K562 (cell line): ENCODE measurements around the gene PRF1. TPM values are rescaled to one million over a fixed set of nuclear protein-coding genes. Genes with fewer than 3 reads are reported as not detected.

ENCODE experiments used
- CBX3 ChIP-seq, 2 experiments: IDR thresholded peaks; 1 replicate in 1 of 2; 2 replicates in 1 of 2; pipeline ENCODE4 v1.6.1; 2012; ENCODE audit warnings: inconsistent platforms in 2 of 2, low read length in 2 of 2, borderline replicate concordance in 1 of 2, control low read depth in 1 of 2
- CC2D1A ChIP-seq: fragments of 450-650 bp; IDR thresholded peaks from 2 replicates; pipeline ENCODE4 v1.6.1; 2017; ENCODE audit warnings: mild to moderate bottlenecking
- ETV1 ChIP-seq: fragments of 450-650 bp; conservative IDR thresholded peaks from 2 replicates; pipeline ENCODE4 v1.6.1; 2016; ENCODE audit warnings: missing genetic modification characterization, control low read depth, low read depth, missing compliant biosample characterization
- GABPA ChIP-seq: fragments of 200-800 bp; sonication (Bioruptor generic); conservative IDR thresholded peaks from 2 replicates; pipeline ENCODE4 v1.6.1; 2016; ENCODE audit warnings: low read depth, missing genetic modification characterization, missing compliant biosample characterization
- MAFG ChIP-seq: fragments of 450-650 bp; conservative IDR thresholded peaks from 2 replicates; pipeline ENCODE4 v1.6.1; 2016; ENCODE audit warnings: missing genetic modification characterization, missing compliant biosample characterization
- MCM5 ChIP-seq: fragments of 450-650 bp; IDR thresholded peaks from 2 replicates; pipeline ENCODE4 v1.6.1; 2016; ENCODE audit warnings: low read depth
- MEF2D ChIP-seq: conservative IDR thresholded peaks from 2 replicates; pipeline ENCODE4 v1.6.1; 2016; ENCODE audit warnings: low read depth, missing genetic modification characterization, missing compliant biosample characterization
- MITF ChIP-seq: IDR thresholded peaks from 2 replicates; pipeline ENCODE4 v1.6.1; 2014; ENCODE audit warnings: antibody characterized with exemption
- NFIC ChIP-seq: fragments of 450-650 bp; IDR thresholded peaks from 2 replicates; pipeline ENCODE4 v1.6.1; 2017; ENCODE audit warnings: mild to moderate bottlenecking, inconsistent platforms
- PPARD ChIP-seq: fragments of 250-450 bp; sonication (Bioruptor Pico); IDR thresholded peaks from 2 replicates; pipeline ENCODE4 v1.8.0; 2022; ENCODE audit warnings: inconsistent platforms, mild to moderate bottlenecking, moderate library complexity
- RBFOX2 ChIP-seq: fragments of 200-400 bp; formaldehyde crosslinking; IDR thresholded peaks from 2 replicates; pipeline ENCODE4 v1.6.1; 2017; ENCODE audit warnings: low read depth, mild to moderate bottlenecking, low read length, moderate library complexity
- RFX1 ChIP-seq: fragments of 450-650 bp; IDR thresholded peaks from 2 replicates; pipeline ENCODE4 v1.6.1; 2016; ENCODE audit warnings: mild to moderate bottlenecking, moderate library complexity
- SNRNP70 ChIP-seq: fragments of 200-400 bp; formaldehyde crosslinking; optimal IDR thresholded peaks from 2 replicates; pipeline ENCODE3; 2017; ENCODE audit warnings: low read depth, low read length
- SOX6 ChIP-seq: fragments of 450-650 bp; IDR thresholded peaks from 2 replicates; pipeline ENCODE4 v1.6.1; 2014; ENCODE audit warnings: mild to moderate bottlenecking
- ZBTB5 ChIP-seq: fragments of 450-650 bp; IDR thresholded peaks from 2 replicates; pipeline ENCODE4 v1.6.1; 2017; ENCODE audit warnings: antibody characterized with exemption
- ZNF165 ChIP-seq: fragments of 250-450 bp; sonication (Bioruptor Pico); IDR thresholded peaks from 2 replicates; pipeline ENCODE4 v1.4.0; 2020; ENCODE audit warnings: borderline replicate concordance
- ZNF354B ChIP-seq: fragments of 250-450 bp; sonication (Bioruptor Pico); IDR thresholded peaks from 2 replicates; pipeline ENCODE4 v1.4.0; 2020
- ZSCAN29 ChIP-seq: fragments of 450-650 bp; IDR thresholded peaks from 2 replicates; pipeline ENCODE4 v1.6.1; 2017
- polyA plus RNA-seq, 8 experiments: library from polyadenylated mRNA; depleted of rRNA in 4 of 8; stranded (reverse) in 5 of 8; unstranded in 3 of 8; fragments of >200 nt; fragmentation: Nextera tagmentation in 2 of 8; fragmentation: Illumina TruSeq in 1 of 8; extraction: Ambion mirVana in 2 of 8; extraction: Trizol in 1 of 8; gene quantifications; 2 replicates each; pipeline versions ENCODE4 v1.2.1 to v1.2.3, GENCODE V29; 2011 to 2014; ENCODE audit warnings: inconsistent platforms in 1 of 8, missing spikeins in 1 of 8
- total RNA-seq, 7 experiments: library from RNA; depleted of rRNA in 6 of 7; stranded (reverse); fragments of >200 nt in 6 of 7; fragmentation: Illumina TruSeq in 2 of 7; extraction: Trizol in 2 of 7; gene quantifications; 2 replicates each; pipeline versions ENCODE4 v1.2.1 to v1.2.3, GENCODE V29; 2011 to 2021; ENCODE audit warnings: low replicate concordance in 1 of 7
- TF ChIP-seq, protein P1 (sequence below), 2 experiments: fragments of 450-650 bp; IDR thresholded peaks; 2 replicates each; pipeline ENCODE4 v1.6.1; 2018; ENCODE audit warnings: mild to moderate bottlenecking in 2 of 2, low read depth in 1 of 2; ENCODE audit not compliant: partially characterized antibody in 2 of 2
- TF ChIP-seq, protein P2 (sequence below): sonication (generic); formaldehyde crosslinking; IDR thresholded peaks from 2 replicates; pipeline ENCODE4 v1.8.0; 2022; ENCODE audit warnings: missing genetic modification reagents, mild to moderate bottlenecking, borderline replicate concordance

Gene PRF1
- total and polyA plus RNA-seq, 9 of the 15 experiments (the other 6 are each of a cell fraction or from before 2014, with no cell fraction given): 3.8 to 8.6 (median 6.3) TPM

- TF ChIP-seq, protein P1, sequence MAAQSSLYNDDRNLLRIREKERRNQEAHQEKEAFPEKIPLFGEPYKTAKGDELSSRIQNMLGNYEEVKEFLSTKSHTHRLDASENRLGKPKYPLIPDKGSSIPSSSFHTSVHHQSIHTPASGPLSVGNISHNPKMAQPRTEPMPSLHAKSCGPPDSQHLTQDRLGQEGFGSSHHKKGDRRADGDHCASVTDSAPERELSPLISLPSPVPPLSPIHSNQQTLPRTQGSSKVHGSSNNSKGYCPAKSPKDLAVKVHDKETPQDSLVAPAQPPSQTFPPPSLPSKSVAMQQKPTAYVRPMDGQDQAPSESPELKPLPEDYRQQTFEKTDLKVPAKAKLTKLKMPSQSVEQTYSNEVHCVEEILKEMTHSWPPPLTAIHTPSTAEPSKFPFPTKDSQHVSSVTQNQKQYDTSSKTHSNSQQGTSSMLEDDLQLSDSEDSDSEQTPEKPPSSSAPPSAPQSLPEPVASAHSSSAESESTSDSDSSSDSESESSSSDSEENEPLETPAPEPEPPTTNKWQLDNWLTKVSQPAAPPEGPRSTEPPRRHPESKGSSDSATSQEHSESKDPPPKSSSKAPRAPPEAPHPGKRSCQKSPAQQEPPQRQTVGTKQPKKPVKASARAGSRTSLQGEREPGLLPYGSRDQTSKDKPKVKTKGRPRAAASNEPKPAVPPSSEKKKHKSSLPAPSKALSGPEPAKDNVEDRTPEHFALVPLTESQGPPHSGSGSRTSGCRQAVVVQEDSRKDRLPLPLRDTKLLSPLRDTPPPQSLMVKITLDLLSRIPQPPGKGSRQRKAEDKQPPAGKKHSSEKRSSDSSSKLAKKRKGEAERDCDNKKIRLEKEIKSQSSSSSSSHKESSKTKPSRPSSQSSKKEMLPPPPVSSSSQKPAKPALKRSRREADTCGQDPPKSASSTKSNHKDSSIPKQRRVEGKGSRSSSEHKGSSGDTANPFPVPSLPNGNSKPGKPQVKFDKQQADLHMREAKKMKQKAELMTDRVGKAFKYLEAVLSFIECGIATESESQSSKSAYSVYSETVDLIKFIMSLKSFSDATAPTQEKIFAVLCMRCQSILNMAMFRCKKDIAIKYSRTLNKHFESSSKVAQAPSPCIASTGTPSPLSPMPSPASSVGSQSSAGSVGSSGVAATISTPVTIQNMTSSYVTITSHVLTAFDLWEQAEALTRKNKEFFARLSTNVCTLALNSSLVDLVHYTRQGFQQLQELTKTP (IDR thresholded peaks at IDR 0.05; ENCODE audit: low read depth in 1 of 2, partially characterized antibody in 2 of 2): peak in 1 of 2 experiments; percentile 11
- TF ChIP-seq MEF2D (tag) (peak; percentile 57; the same call in 1 of the 2 replicates), CBX3 (IDR thresholded peaks at IDR 0.05; ENCODE audit: borderline replicate concordance in 1 of 2, low read length in 2 of 2) (peak in 1 of 2 experiments; percentile 25; a peak in 1 of 3 replicates), MITF (no peak), MCM5 (no peak), ZBTB5 (no peak), ZSCAN29 (no peak), ZNF165 (no peak), GABPA (tag) (peak; percentile 27; the same call in 1 of the 2 replicates), NFIC (peak; percentile 96), RFX1 (no peak), ETV1 (no peak), RBFOX2 (no peak), MAFG (tag) (peak; percentile 19; the same call in 1 of the 2 replicates), SNRNP70 (no peak), SOX6 (peak; percentile 68), CC2D1A (peak; percentile 46; the same call in 1 of the 2 replicates), ZNF354B (CRISPR knock-in tag) (no peak), PPARD (CRISPR knock-in tag) (no peak)
- TF ChIP-seq, protein P2, sequence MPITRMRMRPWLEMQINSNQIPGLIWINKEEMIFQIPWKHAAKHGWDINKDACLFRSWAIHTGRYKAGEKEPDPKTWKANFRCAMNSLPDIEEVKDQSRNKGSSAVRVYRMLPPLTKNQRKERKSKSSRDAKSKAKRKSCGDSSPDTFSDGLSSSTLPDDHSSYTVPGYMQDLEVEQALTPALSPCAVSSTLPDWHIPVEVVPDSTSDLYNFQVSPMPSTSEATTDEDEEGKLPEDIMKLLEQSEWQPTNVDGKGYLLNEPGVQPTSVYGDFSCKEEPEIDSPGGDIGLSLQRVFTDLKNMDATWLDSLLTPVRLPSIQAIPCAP (CRISPR knock-in tag): no peak
Measured at GRCh38 chr10:70575874-70576802, 26.4 kb downstream of the PRF1 start (continued).
